8988T (cell line): ENCODE data around the gene SFTPA2.
"Not testable (repeated sequence)": the region's sequence is repeated elsewhere in the genome, so short reads cannot be mapped to it uniquely, and the experiment has no call there.

Source experiments
- DNase-seq: peaks from one replicate; pipeline ENCODE4 v3.0.0; 2011

Gene SFTPA2

DNA sequence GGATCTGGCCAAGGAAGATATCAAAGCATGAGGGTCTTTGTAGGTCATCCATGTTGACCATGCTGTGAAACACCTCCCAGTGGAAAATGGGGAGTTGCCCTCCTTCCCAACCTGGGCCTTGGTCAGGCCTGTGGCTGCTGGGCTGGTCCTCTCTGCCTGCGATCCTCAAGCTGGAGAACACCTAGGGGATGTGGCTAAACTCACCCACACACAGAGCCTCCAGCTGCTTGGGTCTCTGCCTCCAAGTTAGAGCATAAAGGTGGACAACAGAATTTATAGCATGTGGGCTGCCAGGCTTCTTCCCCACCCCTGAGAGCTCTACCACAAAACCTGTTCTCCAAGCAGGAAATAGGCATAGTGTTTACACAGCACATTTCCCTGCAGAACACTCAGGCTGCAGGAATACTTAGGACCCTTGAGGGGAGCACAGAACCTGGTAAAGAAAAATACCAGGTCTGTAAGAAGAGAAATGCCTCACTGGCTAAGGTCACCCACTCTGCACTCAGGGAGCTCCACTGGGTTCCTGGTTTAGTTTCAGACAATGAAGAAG is at the start of gene SFTPA2:
TSS of gene SFTPA2 (minus strand) at position 248 of the 550 bp plus-strand sequence. CDS start 924 bp downstream, outside the sequence.
- no peak for DNase-seq

DNA sequence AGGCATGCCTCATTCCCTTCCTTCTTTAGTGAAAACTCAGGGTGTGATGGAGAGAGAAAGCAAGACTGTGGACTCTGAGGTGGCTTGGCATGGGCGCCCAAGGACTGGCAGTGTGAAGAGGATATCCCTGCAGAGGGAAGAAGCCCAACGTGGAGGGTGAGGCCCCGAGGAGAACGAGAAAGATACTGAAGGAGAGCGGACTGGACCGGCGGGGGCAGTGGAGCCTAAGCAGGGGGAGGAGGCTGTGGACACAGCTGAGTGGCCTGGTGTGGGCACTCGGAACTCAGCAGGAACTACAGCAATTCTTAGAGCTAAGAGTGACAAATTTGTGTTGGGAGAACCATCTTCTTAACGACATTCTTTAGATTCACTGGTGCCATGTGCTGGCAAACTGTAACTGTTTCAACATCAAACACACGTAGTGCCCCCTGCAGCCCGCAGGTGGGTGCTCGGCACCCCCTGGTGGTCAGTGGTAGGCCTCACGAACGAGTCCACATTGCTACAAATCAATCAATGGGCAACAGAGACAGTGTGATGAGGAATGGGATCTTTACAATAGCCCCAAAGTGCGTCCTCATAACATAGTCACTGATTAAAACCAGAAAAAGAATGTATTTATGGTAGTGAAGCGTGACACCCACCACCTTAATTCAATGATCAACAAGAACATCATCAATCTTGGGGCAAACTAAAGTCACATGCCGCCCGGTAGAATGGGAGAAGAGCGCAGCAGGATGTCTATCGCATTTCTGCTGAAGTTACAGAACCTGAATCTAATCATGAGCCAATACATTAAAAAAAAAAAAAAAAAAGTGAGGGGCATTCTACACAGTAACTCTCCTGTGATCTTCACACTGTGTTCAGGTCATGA is 48.5 kb upstream of the SFTPA2 start:
- peak; percentile 53 for DNase-seq

DNA sequence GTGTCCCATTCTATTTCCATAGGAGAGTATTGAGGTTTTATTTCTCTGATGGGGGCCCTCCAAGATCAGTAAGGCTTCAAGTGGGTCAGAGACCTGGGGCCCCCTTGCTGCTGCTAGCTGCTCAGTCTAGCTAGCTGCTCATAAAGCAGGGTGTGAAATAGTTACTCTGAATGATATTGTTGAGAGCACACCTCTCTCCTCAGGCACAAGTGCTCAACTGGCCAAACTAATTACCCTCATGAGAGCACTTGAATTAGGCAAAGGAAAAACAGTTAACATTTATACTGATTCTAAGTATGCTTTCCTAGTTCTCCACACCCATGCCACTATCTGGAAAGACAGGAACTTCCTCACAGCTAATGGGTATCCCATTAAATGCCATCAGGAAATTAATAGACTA is 45.1 kb upstream of the SFTPA2 start:
- DNase-seq, result no peak

DNA sequence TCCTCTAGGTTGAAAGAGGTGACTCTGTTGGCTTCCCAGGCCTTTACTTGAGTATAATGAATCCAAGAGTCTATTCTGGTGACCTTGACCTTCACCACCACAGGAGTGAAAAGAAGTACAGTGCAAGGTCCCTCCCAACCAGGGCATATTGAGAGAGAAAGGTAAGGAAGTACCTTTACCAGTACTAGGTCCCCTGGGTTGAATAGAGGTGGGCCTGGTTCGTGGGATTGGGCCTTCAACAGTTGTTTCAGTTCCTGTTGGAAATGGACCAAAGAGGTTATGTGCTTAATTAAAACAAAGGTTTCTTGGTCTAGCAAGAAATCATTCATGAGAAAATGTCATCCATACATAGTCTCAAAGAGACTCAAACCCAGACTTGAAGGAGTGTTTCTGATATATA is 44.1 kb upstream of the SFTPA2 start:
- DNase-seq, result no peak

DNA sequence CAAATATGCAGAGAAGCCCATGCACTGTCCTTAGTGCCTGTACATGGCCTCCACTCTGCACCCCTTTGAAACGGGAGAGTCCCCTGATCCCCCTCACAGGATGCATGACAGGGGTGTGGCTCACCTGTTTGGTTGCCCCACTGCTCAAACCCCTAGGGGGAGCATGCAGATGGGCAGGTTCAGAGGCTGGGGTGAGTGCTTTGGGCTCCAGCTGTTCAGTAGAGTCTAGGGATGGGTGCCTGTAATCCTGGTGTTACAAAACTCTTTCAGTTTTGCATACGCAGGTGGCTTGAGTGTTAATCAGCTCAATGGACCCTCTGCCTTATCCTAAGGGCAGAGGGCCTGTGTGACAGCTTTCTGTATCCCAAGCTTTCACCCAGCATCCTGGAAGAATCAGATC is 42.7 kb upstream of the SFTPA2 start:
- no peak for DNase-seq

DNA sequence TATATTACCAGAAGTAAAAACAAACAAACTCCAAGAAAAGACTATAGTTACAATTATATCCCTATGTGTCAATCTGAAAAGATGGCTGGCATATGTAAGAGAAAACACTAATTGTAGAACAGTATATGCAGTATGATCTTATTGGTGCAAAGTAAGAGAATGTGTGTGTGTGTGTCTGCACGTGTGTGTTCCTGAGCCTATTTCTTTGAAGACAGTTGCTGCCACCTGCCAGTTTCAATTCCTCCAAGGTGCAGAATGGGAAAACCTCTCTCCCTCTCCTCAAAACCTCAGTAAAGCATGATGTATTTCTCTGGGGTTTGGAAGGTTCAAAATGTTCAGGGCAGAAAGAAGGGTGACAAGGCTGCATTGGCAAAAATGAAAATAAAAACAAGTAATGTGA is 41.7 kb upstream of the SFTPA2 start:
- DNase-seq, result no peak

DNA sequence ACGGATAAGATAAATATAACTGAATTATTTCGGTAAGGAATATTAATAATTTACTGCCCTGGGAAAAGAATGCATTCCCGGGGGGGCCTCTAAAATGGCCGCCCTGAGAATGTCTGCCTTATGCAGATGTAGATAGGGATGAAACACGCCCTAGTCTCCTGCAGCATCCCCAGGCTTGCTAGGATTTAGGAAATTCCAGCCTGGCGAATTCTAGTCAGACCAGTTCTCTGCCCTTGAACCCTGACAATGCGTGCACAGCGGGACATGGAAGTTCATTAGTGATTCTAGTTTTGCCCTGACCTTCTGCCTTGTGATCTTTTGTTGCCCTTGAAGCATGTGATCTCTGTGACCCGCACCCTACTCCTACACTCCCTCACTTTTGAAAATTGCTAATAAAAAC is 39.4 kb upstream of the SFTPA2 start:
- not testable (repeated sequence) for DNase-seq

DNA sequence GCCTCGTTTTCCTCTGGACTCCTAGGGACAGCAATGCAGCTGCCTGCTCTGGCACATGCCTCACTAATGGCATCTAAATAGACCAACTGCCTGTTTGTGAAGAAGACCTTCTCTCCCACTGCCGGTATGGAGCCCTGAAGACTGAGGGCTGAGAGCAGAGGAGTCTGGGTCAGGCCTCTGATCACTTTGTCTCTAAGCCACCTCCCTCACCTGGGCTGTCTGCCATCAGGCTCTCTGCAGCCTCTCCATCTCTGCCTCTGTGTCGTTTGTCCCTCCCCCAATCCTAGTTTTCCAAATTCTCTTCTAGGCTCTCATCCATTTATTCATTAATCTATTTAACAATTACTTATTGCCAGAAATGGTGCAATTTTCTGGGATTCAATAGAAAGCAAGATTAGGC is 35.3 kb upstream of the SFTPA2 start:
- no peak for DNase-seq

DNA sequence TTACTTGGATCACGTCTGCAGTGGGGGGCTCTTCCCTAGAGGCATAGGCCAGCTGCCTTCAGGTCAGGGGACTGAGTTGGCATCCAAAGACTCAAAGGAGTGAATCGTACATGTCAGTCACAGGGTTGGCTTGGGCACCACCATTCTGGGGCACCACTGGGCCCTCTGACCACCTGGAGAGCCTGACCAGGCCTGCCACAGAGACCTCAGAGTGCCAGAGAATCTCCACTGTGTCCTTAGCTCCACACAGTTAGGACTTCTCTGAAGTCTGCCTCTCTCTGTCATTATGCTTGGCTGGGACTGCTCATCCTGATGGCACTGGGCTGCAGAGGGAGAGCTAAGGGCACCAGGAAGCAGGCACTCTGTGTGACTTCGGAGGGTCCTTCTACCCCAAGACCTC is 34.4 kb upstream of the SFTPA2 start:
- not testable (repeated sequence) for DNase-seq

DNA sequence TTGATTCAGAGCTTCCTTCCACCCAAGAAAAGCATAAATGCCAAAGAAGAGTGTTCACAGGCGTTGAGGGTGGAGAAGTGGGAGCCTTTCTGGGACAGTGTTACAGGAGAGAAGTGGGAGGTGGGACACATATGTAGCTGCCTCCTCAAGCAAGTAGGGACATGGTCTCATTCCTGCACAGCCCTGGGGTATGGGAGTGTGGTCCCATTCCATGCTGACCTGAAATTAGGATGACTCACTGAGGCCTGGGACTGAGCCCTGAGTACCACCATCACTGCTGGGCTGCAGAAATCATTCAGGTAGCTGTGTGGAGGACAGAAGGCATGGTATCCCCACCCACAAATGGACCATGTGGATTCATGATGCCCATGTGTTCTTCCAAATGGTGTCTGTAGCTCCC is 33.2 kb upstream of the SFTPA2 start:
- DNase-seq, result no peak

DNA sequence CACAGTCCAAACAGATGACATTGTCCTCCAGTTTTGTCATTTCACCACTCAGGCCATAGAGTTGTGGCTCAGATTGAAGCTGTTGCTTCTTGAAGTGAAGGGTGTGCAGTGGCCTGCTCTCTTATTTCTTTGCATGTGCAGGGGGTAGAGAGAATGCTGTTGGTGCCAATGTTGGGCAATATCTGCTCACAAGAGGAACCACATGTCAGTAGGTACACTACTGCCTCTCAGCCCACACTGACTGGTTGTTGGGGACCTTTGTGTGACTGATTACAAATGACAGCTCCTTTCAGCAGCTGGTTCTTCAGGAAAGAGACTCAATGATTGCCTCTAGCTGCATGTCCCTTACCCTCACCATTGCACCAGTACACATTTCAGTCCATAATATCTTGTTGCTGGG is 28.6 kb upstream of the SFTPA2 start:
- DNase-seq, result no peak

DNA sequence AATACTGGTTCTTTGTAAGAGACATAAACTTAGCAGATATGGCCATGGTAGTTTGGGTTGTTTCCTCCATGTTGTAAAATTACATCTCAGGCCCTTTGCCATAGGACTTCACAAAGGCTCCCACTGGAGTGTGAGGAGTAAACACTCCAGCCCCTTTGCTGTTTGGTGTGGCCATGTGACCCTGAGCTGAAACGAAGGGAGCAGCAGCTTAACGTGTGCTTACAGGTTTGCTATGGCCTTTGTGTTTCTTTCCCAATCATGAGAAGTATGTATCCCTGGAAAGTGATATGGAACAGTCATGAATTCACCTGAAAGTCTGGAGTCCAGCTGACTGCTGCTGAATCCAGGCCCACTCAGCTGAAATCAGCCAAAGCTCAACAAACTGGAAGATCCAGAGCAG is 26.7 kb upstream of the SFTPA2 start:
- DNase-seq, result no peak

DNA sequence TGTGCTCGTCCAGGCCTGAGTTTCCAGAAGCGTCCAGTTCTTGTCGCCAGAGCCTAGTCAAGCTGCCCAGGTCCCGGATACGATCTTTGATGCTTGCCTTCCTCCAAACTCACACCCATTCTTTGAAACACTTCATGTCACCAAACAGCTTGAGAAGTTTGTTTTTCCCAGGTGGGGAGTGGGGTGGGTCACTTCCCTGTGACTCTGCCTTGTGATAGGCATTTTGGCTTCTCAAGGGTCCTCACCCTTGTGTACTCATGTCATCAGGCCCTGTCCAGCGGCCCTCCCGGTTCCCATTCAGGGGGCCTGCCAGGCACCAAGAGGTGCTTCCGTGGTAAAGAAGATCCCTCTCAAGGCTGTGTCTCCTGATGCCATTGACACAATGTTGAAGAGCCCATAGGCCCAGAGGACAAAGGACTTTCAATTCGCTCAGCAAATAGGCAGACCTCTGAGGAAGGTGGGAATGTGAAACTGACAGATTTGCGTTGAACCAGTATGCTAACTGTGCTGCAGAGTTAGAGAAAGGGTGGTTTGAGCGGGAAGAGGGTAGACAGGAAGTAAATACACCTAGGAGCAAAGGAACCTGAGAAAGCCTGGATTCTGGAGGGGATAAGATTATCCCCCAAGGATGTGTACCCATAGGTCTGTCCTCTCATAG is 25.8 kb upstream of the SFTPA2 start:
- DNase-seq, result no peak

DNA sequence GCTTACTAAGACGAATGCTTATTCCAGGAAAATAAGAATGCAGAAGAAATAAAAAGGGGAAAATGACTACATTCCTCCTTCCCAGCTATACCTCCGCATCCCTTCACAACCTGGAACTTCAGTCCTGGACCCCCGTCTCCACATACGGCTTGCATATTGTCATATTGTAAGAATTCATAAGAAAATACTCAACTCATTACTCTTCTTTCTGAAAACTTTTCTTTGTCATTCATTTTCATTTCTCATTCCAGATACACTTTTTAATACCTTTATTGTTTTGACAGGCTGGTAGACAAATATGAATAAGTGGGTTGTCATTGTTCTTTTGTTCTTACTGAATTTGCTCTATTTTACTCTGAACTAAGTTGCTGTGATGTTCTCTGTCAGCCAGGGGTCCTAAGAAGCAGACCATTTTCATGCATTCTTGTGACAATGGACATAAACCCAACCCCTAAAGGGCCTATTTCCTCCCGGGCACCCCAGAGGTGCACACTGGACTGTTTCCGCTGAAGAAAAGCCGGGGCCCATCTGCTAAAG is 23.3 kb upstream of the SFTPA2 start:
- DNase-seq, result no peak

DNA sequence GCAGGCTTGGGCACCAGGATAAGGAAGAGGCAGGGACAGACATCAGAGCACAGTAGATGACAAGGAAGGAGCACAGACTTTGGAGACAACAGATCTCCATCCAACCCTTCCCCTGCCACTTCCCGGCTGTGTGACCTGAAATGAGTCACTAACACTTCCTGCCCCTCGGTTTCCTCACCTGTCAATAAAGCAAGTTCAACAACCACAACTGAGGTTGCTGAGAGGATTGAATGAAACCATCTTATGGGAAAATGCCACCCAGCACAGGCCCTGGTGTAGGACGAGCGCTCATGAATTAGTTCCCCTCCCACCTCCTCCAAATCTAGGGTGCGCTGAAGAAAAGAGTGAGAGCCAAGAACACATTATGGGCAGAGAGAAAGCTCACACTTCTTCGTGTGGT is 22.7 kb upstream of the SFTPA2 start:
- DNase-seq, result not testable (repeated sequence)

DNA sequence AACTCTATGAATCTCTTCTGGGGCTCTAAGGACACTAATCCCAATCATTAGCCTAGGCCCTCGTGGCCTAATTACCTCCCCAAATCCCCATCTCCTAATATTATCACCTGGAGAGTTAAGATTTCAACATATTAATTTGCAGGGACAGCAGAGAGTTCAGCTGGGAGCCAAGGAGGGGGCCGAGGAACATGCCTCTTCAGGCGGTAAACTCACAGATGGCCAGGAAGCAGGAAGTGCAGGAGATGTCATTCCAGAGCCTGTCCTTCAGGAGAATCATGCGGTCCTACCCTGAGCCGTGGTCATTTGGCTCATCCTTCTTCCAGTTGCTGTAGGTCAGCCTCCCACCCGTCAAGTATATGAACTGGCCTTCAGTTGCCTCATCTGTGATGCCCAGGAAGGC is 21.9 kb upstream of the SFTPA2 start:
- DNase-seq, result no peak

DNA sequence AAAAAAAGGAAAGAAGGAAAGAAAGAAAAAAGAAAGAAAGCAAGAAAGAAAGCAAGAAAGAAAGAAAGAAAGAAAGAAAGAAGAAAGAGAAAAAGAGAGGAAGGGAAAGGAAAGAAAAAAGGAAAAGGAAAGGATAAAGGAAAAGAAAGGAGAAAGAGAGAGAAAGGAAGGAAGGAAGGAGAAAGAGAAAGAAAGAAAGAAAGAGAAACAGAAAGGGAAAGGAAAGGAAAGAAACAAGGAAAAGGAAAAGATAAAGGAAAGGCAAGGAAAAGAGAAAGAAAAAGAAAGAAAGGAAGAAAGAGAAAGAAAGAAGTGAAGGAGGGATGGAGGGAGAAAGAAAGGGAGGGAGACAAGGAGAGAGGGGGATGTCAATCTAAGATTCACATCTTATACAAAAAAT is 20.8 kb upstream of the SFTPA2 start:
- no peak for DNase-seq

DNA sequence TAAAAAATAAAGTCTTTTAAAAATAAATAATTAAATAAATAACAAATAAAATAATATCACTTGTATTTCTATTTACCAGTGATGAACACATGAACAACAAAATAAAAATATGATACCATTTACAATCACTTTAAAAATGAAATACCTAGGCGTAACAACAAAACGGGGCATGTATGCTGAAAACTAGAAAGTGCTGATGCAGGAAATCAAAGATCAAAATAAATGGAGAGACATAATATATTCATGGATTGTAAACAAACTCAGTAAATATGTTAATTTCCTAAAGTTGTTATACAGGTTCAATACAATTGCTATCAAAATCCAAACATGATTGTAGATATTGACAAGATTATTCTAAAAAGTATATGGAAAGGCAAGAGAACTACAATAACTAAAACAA is 19.2 kb upstream of the SFTPA2 start:
- DNase-seq, result no peak

DNA sequence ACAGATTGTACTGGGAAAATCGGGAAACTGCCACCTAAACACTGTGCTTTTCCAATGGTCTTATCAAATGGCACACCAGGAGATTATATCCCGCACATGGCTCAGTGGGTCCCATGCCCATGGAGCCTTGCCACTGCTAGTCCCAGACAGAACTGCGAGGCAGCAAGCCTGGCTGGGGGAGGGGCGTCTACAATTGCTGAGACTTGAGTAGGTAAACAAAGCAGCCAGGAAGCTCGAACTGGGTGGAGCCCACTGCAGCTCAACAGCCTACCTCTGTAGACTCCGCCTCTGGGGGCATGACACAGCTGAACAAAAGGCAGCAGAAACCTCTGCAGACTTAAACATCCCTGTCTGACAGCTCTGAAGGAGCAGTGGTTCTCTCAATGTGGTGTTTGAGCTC is 10.4 kb upstream of the SFTPA2 start:
- not testable (repeated sequence) for DNase-seq

DNA sequence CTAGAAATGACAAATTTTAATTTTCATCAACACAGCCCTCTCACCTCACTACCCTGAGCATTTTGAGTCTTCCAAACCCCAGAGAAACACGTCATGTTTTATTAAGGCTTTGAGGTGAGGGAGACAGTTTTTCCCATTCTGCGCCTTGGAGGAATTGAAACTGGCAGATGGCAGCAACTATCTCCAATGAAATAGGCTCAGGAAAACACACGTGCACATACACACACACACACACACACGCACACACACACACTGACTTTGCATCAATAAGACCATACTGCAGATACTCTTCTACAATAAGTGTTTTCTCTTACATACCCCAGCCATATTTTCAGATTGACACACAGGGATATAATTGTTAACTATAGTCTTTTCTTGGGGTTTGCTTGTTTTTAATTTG is 3.2 kb upstream of the SFTPA2 start:
- no peak for DNase-seq

DNA sequence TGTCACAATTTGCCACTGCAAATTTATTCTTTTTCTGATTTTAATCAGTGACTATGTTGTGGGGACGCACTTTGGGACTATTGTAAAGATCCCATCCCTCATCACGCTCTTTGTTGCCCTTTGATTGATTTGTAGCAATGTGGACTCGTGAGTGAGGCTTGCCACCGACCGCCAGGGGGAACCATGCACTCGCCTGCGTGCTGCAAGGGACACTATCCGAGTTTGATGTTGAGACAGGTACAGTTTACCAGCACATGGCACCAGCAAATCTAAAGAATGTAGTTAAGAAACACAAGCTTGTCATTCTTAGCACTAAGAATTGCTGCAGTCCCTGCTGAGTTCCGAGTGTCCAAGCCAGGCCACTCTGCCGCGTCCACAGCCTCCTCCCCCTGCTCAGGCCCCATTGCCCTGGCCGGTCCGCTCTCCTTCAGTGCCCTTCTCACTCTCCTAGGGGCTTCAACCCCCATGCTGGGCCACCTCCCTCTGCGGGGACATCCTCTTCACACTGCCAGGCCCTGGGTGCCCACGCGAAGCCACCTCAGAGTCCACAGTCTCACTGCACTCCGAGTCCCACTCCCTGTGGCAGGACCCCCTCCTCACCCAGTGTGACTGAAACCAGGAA is 2.0 kb upstream of the SFTPA2 start:
- DNase-seq, result peak; percentile 25

DNA sequence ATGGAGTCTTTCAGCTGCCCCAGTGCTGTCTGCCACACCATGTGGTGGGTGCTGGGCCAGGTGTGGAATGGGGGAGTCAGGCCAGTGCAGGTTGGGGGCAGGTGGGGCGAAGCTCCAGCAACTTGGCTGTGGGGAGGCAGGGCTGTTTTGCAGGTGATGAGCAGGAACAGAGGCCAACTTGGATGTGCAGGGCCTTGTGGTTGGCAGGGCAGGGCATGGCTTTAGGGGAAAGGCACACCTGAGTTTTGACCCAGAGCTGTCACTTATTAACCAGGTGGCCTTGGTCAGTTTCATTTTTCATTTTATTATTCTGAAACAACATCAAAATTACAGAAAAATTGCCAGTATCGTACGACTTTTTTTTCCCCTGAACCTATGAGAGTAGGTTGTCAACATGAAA is 1.1 kb upstream of the SFTPA2 start:
- DNase-seq, result no peak

DNA sequence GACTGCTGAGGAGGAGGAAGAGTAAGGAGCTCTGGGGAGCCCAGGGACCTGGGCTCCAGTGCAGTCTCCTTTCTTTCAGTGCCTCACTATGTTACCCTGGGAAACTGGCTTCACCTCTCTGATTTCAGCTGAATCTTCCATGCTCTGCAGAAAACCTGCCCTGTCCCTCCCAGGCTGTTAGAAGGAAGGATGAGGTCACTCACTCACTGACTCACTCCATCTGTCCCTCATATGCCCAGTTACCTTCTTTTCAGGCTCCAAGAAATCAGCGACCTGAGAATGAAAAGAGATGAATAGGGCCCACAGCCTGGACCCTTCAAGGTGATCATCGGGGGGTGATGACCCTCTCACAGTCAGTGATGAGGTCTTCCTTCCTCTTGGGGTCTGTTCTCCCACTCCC is 481 bp downstream of the SFTPA2 start:
- no peak for DNase-seq

DNA sequence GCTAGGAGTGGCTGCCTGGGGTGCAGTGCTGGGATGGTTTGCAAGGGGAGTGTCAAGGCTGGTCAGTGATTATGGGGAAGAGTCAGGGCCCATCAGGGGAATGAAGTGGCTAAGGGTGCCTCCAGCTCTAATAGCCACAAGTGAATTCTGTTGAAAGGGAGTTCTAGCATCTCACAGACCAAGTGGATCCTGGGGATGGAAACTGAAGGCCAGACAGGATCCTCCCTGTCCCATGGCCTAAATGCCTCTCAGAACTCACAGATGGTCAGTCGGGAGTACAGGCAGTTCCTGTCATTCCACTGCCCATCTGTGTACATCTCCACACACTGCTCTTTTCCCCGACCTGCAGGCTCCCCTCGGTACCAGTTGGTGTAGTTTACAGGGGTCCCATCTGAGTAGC is 3.2 kb downstream of the SFTPA2 start:
- DNase-seq, result not testable (repeated sequence)
